GM19099 (cell line): ENCODE results near the gene SMIM20.

ENCODE experiments used
- POLR2A ChIP-seq: IDR thresholded peaks from 3 replicates; pipeline ENCODE4 v1.6.1; 2011; ENCODE audit warnings: low read depth; ENCODE audit not compliant: insufficient read length; ENCODE audit errors: extremely low read depth

Gene SMIM20

GRCh38 chr4:25962393-25962792 lies 48.4 kb downstream of the SMIM20 start:
- no peak for TF ChIP-seq POLR2A

- no peak for TF ChIP-seq POLR2A
Measured at GRCh38 chr4:25965629-25966028, 51.6 kb downstream of the SMIM20 start.

GRCh38 chr4:25966171-25966570 lies 52.2 kb downstream of the SMIM20 start:
- no peak for TF ChIP-seq POLR2A

GRCh38 chr4:25969374-25970155 lies 55.5 kb downstream of the SMIM20 start:
- TF ChIP-seq POLR2A: no peak

- TF ChIP-seq POLR2A: no peak
Measured at GRCh38 chr4:25970226-25970675, 56.2 kb downstream of the SMIM20 start.

- TF ChIP-seq POLR2A: no peak
Measured at GRCh38 chr4:25970691-25971432, 56.8 kb downstream of the SMIM20 start.

- TF ChIP-seq POLR2A: no peak
Measured at GRCh38 chr4:25972366-25972765, 58.3 kb downstream of the SMIM20 start.

DNA sequence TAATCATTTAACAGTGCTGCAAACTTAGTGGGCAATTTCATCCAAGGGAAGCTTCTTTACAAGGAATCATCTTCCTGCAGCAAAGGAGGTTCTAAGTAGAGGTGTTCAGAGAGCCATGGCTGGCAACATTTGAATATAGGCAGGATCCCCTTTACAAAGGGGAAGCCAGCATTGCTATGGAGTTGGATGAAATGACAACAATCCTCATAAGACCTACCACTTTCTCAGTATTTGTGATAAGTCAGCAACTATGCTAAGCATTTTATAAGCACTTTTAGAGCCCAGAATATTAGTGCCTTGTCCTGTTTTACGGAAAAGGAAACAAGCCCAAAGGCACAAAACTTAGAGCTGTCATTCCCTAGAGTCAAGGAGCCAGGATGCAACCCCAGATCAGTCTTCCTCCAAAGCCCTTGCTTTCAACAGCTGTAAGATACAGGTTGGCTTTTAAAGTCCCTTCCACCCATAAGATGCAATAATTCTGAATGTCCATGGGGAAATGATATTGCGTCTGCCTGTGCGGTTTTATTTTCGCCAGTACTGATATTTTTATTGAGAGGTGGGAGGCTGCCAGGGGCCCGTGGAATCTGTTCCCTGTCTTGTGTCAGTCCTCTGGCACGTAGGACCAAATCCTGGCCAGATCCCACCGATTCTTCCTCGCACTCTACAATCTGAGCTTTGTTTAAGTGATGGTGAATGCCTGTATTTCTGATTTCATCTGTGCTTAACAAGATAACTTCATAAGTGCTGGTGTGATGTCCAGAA lies 59.1 kb downstream of the SMIM20 start:
- no peak for TF ChIP-seq POLR2A

DNA sequence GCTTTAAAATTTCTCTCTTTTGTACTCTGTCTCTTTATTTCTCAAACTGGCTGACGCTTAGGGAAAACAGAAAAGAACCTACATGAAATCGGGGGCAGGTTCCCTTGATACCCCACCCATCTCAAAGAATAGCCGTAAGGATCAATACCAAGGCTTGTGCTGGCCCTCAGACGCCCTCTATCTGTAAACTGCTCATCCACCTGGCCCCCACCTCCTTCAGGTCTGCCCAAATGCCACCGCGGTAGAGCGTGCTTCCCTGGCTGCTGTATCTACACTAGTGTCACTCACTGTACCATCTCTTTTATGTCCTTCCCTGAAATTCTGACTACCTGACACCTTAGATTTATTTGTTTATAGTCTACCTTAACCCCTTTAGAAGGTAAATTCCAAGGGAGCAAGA lies 62.8 kb downstream of the SMIM20 start:
- TF ChIP-seq POLR2A: no peak

DNA sequence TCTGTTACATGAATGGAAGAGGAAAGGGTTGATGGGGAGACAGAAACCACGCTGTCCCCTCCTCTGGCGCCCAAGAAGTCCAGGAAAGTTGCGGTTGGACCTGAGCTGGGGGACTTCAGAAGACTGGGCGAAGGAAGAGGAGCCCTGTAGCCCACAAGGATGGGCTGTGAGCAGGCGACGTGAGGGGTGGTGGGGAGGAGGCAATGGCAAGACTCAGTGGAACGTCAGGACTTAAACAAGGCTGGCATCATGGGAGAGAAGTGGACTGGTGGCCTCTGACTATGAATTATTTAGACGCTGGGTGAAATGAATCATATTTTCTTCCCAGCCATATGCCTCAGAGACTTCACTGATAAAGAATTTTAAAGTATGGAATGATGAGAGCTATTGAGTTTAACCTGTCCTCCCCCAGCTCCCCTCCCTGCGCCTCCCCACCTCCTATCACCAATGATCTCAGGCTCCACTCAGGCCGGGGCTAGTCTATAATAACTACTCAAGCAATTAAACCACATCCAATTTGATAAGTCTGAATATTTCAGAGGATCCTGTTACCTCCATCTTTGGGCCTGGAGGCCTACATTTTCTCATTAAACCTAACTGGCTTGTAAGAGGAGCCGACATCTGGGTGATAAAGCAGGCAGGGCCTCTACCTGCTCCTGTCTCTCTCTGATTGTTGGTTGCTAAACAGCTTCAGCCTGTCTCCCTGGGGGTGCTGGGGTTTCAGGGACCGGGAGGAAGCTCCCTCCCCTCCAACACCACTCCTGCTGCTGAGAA lies 63.6 kb downstream of the SMIM20 start:
- TF ChIP-seq POLR2A: no peak

DNA sequence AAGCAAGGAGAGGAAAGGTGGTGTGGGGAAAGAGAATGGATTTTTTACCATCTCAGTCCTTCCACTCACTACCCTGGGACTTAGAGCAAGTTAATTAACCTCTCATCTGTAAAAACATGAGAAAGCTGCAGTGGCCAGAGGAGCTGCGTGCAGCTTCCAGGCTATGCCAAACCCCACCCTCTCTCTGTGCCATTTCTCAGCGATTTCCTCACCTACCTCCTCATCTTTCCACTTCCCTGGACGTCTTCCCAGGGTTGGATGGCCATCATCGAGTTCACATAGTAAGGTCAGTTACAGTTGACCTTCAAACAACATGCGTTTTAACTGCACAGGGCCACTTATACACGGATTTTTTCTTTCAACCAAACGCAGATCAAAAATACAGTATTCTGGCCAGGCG lies 64.3 kb downstream of the SMIM20 start:
- TF ChIP-seq POLR2A: no peak
